ENCODE results near the gene NRM.
"Not testable (repeated sequence)": the region's sequence is repeated elsewhere in the genome, so short reads cannot be mapped to it uniquely, and the experiment has no call there.

The NRM gene

GRCh38 chr6:30664994-30665767, 25.6 kb downstream of the NRM start:
- no peak for FAIRE-seq

DNA sequence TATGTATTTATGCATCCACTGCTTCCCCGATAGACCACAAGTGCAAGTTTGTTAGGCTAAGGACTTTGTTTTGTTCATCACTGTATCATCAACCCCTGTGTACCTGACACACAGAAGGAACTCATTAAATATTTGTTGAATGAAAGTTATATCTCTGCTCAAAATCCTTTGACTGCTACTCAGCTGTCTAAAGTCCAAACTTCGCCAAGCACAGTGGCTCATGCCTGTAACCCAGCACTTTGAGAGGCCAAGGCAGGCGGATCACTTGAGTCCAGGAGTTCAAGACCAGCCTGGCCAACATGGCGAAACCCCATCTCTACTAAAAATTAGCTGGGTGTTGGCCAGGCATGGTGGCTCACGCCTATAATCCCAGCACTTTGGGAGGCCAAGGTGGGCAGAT, 32.9 kb downstream of the NRM start:
- FAIRE-seq: not testable (repeated sequence)

- FAIRE-seq: no peak
These were observed 33.3 kb downstream of the NRM start for GRCh38 chr6:30657454-30657853.

DNA sequence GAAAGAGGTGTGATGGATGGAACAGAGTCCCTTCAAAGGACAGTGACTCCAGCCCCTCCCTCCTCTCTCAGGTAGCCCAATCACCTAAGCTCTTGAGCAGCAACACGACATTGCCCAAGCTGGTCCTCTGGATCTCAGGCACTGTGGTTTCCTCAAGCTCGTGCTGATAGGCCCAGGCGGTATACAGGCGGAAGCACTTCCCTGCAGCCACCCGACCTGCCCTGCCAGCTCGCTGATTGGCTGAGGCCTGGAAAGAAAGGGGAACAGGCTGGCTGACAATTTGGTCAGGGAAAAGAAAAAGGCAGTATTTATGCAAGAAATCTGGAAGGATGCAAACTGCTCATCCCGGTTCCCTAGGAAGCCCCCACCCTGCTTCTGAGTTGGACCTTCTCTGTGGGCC, 34.3 kb downstream of the NRM start:
- FAIRE-seq: no peak

GRCh38 chr6:30655743-30656094, 35.1 kb downstream of the NRM start:
- FAIRE-seq: no peak

DNA sequence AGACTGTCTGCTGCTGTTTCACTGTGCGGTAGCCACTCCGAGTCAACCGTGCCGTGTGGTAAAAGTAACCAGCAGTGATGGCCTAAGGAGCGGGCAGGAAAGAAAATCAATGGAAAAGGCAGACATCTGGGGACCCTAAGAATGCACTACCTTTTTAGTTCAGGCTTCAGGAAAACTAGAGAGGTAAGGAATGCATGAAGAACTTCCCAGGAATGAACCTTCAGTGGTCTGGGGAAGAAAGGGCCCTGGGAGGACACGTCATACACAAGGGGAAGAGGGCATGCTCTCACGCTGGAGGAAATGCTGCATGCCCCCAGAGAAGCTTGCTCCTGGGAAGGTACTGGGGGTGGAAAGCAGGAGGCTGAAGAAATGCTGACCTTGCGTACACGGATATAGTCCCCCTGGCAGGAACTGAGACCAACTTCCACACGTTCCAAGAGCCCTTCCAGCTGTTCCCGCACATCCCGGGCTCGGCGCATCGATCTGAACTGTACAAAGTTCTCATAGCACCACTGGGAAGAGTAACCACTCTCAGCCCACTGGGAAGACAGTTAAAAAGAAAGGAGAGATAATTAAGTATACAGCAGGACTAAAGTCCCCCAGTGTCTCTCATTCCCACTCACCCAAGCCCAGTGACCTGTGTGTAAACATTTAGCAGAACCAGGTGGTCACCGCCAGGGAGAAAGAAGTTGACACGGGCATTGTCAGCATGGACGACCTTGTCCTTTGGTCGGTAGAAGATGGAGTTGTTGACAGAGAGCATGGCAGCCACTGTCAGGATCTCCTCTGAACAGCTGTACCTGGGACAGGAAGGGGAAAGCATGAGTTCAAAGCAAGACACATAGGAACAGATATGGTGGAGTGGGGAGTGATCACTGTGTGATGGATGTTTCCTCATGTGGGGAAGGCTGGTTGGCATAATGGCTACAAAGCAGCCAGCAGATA, 35.7 kb downstream of the NRM start:
- FAIRE-seq: no peak

GRCh38 chr6:30651143-30651542, 39.6 kb downstream of the NRM start:
- no peak for FAIRE-seq

DNA sequence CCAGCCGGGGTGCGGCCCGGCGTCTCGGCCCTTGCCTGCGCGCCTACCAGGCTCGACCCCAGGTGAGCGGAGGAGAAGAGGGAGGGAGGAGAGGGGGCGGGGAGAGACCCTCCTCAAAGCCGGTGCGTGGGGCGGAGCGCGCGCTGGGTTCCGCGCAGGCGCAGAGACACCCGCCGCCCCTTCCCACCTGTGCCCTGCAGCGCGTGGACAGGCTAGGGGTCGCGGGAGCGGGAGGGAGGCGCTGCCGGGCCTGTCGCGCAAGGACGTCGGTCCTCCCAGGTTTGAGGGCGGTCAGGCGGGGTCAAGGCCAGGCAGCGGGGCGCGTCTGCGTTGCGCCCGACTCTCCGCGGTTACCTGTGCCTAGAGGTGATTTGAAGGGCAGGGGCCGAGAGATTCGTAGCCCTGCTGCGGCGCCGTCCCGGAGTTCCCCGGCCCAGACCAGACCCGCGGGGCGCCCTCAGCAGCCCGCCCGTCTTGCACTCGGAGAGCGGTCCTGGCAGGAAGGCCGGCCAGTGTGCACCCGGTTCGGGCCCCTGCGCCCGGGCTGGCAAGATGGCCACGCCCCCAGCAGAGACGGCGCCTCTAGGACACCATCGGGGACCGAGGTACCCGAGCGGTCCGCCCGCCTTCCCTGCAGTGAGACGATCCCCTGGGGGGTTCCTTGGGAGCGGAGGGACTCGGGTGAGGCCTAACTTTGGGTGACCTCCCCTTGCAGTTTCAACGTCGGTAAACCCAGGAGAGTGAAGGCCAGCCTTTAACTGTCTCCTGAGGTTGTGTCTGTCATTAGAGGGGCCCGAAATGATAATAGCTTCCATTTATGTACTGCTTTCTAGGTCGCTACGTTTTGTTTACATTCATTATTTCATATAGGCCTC, 43.3 kb downstream of the NRM start:
- FAIRE-seq: no peak

DNA sequence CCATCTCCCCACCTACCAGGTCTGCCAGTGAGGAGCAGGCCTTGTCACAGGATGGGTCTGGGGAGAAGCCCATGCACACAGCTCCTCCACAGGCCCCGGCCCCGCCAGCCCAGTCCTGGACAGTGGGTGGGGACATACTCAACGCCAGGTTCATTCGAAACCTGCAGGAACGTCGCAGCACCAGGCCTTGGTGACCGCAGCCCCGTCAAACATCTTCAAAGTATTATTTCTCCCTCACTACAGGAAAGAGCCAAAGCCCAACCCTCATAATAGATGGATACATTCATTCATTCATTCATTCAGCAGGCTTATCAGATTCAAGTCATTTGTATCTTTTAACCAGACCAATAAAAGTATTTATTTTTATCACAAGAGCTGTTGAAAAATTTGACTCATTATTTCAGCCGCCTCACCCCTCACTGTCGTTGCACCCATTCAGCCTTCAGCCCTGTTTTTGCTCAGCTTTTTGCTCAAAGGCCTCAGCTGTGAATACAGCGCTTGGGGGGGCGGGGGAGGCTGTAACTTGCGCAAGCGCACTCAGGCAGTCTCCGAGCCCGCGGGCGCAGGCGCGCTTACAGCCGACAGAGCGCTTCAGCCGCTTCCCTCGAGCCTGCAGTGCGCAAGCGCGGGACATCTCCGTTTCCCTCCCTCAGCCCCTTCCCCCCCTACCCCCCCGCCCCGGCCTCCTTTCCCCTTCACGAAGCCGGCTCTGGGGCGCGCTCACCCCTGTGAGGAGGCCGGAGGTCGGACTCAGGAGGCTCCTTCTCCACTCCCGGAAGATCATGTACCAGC, 44.1 kb downstream of the NRM start, which contains the start of gene C6orf136:
Gene C6orf136, plus strand, starts transcription at position 684 of the 792 bp plus-strand sequence. Its CDS starts 99 bp downstream, at position 783.
- no peak for FAIRE-seq

DNA sequence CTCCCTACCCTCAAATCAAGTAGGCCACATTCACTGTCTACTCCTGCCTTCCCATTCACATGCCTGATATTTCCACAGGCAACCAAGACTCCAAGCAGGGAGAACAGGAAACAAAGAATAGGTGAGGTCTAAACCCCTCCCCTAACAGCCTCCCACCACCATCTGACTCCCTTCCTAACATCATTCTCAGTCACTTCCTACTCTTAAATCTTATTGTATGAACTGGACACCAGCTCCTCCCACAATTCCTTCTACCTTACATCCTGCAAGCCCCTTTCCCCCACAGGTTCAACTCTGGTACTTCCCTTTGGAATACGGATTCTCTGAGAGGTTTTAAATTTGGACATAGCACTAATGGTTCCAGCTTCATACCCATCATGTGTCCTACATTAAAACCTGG, 44.8 kb downstream of the NRM start:
- FAIRE-seq: no peak

- FAIRE-seq: no peak
These were observed 46.0 kb downstream of the NRM start for GRCh38 chr6:30644769-30645168.

GRCh38 chr6:30643656-30644055, 47.1 kb downstream of the NRM start:
- no peak for FAIRE-seq

DNA sequence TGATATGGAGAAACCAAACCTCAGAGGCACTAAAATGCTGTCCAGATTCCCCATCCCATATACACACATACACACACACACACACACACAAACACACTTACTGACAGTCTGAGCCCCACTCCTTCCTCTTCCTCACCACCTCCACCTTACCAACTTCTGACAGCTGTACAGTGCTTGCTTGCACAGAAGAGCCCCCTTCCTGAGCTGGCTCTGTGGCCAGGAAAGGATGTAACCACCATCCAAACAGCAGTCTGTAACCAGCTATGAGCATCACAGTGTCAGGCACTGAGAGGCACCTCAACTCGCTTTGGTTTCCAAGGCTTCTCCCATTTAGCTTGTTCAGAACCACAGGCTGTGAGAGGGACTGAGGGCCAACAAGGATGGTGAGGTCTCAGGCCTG, 49.7 kb downstream of the NRM start:
- no peak for FAIRE-seq

DNA sequence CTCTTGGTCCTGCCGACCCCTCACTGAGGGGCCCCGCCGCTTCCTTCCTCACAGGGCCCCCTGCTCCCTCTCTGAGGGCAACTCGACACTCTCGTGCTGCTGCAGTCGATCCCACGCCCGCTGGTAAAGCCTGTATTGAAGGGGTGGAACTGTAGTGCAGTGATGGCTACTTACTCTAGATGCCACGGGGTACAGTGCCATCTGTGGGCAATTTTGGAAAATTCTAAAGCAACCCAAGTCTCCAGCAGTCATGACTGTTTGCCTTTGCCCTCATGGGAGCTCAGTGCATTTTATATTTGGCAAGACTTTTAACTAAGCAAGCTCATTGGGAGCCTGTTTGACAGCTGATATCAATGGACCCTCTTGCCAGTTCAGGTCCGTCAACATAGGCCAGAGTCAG, 50.3 kb downstream of the NRM start:
- no peak for FAIRE-seq
